GM21367 (cell line): ENCODE data around the gene ERN1.
"Not testable (repeated sequence)": the region's sequence is repeated elsewhere in the genome, so short reads cannot be mapped to it uniquely, and the experiment has no call there.

Experiments
- ATAC-seq: cut with Tn5 transposase; IDR thresholded peaks from one replicate; pipeline ENCODE4 v1.9.1; 2021; ENCODE audit not compliant: unreplicated experiment

The ERN1 gene

DNA sequence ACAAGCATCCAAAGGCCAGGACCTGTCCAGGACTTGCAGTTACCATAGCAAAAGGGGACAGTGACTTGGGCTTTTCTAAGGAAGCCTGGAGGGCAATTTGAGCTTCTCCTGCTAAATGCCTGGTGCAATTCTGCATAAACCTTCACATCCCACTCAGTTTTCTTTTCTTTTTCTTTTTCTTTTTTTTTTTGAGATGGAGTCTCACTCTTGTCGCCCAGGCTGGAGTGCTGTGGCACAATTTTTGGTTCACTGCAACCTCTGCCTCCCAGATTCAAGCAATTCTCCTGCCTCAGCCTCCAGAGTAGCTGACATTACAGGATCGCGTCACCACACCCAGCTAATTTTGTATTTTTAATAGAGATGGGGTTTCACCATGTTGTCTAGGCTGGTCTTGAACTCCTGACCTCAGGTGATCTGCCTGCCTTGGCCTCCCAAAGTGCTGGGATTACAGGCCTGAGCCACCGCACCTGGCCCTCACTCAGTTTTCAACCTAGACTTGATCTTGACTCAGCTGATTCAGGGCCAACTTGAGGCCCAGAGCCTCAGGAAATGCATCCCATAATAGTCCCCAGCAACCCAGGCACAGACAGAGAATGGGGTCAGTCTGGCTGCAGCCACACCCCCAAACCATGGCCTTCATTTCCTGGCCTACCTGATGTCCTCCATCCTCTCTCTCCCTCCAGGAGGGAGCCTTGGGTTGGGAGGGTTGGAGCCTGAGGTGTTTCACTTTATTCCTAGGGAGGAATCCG is 122.7 kb downstream of the ERN1 start:
- not testable (repeated sequence) for ATAC-seq

DNA sequence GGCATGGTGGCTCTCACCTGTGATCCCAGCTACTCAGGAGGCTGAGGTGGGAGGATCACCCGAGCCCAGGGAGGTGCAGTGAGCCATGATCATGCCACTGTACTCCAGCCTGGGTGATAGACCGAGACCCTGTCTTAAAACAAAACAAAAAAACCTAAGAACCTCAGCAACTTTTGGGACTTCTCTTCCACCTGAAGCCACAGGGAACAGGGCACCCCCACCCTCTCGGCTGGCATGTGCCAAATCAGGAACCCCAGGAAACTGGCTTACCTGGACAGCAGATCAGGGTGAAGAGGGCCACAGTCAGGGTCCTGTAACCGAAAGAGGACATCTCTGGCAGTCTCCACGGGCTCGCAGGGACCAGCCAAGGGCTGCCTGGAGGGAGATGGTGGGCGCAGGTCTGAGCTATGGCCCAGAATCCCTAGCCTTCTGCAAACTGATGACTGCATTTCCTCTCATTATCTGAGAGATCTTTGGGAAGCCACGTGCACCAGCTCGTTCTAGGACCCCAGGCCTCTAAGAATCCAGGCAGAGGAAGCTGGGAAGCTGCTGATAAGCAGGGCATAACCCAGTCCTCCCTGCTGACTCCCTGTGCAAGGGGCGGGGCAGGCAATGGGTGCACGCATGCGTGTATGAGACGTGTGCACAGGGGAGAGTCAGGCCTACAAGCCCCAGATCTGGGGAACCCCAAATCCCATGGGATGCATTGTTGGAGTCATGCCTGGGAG is 123.4 kb downstream of the ERN1 start:
- ATAC-seq = no peak

DNA sequence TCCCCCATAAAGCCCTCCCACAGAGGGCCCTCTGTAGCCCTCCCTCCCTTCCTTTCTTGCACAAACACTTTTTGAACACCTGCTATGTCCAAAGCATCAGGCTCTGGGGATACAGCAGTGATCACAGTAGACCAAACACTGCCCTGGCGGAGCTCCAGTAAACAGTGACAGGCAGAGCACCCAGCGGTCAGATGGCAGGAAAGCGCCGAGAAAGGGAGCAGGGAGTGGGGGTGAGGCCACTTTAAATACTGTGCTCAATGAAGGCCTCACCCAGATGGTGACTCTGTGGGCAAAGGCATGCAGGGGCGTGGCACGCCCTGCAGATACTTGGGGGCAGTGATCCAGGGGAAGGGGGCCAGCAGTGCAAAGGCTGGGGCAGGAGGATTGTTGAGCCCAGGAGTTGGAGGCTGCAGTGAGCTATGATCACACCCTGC is 124.2 kb downstream of the ERN1 start:
- ATAC-seq = no peak

DNA sequence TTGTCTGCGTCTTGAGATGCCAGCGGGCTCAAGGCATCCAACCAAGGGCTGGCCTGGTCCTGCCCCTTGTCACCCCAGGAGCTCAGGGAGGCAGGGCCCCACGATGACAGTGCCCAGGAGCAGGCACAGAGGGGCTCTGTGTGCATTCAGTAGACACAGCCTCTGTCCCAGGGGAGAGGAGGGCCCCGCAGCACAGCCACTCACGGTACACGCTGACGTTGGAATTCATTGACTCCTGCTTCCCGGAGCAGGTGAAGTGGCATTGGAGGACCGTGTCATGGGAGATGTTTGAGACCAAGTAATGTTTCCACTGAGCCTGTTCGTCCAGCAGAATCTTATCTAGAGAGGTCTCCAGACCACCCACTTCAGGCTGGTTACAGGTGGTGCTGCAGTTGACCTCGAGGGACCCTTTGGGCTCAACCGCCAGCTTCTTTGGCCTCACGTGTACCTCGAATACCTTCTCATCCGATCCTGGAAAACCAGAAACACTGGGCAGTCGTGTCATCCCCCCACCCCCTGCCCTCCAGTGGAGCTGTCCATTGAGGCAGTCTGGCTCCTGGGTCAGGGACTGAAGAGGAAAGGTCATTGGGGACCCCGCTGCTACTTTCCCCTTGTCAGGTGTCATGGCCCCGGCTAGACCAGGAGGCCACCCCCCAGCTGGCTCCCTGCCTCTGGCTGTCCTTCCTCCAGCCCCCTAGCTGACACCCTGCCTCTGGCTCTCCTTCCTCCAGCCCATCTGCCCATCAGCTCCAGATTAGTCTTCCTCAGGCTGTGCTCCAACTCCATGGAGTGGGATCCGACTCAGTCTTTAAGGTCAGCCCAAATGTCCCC is 124.8 kb downstream of the ERN1 start:
- no peak for ATAC-seq

DNA sequence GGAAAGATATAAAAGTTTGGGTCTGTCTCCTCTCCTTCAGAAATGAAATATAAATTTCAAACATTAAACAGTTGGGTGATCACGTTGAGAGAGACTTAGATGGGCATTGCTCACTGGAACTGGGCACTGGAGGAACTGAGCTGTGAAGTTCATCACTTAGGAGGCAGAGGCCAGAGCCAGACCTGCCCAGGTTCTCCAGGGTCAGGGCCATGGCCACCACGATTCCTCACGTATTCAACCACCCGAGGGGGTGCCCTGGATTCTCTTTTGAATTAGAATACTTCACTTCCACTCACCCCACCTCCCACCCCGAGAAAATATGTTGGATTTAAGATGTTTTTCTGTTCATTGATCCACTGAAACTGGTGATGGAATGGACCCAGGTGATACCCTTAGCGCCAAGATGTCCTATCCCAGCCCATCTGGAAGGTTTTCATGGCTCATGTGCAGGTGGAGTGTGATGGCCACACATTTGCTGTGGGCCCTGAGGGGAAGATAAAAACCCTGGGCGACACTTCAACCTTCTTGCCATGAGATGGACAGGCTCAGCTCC is 125.7 kb downstream of the ERN1 start:
- no peak for ATAC-seq

DNA sequence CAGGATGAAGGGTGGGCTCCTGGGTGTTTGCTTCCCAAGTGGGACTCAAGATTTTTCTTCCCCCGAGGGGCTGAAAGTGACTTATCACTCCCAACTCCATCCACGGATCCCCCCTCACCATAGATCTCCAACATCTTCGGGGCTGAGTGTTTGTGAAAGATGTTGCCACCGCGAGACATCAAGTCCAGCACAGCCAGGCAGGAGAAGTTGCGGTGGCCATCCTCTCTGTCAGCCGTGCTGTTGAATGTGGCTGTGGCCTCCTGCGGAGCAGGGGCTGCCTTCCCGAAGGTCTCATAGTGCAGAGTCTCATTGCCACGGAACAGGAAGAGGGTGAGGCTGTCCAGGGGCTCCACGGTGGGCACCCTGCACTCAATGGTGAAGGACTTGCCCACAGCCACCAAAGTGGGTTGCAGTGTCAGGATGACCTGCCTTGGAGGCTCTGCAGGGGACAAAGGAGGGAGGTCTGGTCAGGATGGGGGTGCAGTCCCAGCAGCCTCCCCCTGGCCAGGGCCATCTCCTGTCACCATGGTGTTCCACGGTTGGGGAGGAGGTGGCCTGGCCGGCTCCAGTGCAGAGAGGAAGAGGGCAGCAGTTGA is 126.3 kb downstream of the ERN1 start:
- no peak for ATAC-seq

DNA sequence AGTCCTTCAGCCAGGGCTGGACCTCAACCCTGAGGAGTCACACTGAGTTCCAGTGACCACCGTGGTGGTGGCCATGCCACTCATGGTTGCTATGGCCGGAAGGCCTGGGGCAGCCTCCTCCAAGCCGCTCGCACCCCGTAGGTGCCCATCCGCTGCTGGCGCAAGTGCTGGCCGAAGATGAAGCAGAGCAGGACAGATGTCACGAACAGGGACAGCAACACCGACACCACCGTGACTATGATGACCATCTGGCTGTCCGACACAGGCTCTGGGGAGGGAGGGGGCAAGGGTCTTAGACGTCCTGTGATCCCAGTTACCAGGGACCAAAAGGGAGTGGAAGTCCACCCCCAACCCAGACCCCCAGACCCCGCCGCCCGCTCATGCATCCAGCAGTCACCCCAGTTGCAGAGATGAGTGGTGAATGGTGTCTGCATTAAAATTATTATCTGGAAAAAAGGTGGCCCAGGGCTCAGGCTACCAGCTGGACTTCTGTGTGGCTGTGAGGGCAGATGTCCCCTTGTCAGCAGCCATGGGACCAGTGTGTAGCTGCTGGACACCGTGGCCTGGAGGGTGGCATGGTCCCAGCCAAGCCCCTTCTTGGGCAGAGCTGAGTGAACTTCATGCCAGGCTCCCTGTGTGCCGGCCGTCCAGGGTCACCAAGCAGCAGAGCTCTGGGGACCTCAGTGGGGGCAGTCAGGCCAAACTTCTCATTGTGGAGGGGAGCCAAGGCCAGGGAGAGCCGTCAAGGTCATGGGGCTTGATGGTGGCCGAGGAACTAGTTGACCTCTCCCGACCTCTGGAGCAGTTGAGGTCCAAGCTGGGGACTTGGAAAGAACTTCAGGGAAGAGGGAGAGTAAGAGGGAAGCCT is 127.1 kb downstream of the ERN1 start:
- ATAC-seq = no peak

DNA sequence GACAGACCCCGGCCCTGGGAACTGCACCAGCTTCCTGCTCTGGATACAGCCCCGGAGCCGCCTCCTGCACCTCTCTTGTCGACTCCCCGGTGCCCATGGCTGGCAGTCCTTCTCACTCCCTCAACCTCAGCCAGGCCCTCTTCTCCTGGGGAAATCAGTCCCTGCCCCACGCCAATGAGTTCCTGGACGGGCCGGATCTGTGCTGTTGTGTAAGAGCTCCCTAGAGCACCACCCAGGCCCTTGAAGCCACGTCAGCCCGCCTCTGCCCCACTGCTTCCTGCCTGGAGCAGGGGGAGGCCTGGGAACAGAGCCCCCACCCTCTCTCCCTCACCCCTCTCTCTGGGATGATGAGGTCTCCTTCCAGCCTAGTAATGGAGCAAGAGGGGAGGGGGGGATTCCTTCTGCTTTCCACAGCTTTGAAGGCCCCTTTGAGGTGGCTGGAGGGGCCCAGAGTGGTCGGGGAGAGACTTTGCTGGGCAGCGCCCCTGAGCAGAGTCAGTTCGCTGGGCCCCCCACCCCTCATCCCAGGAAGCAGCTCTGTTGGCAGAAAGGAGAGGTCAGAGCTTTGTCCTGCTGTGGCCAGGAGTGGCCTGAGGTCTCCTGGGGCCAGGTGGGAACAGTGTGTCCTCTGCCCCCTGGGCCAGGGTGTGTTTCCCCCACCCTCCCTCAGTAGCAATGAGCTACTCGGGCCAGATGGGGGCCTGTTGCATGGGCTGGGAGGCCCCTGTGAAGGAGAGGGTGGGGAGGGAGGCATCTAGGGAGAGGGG is 128.0 kb downstream of the ERN1 start:
- no peak for ATAC-seq

DNA sequence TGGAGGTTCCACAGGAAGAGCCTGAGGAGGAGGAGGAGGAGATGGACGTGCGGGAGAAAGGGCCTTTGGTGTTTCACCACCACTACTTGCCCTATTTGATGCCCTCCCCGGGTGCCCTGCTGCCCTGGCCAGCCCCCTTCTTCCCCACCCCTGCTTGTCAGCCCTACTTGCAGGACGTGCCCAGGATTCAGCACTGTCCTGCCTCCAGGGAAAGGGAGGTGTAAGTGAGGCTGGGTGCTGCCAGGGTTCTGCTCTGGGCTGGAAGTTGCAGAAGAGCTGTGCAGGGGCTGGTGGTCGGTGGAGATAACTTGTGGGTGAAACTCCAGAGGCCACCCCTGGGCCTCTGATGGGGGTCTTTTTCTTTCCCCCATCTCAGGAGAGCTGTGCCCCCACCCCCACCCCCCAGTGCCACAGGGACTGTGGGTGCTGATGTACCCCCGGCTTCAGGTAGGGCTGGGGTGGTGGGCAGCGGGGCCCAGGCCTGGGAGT is 128.8 kb downstream of the ERN1 start:
- no peak for ATAC-seq

DNA sequence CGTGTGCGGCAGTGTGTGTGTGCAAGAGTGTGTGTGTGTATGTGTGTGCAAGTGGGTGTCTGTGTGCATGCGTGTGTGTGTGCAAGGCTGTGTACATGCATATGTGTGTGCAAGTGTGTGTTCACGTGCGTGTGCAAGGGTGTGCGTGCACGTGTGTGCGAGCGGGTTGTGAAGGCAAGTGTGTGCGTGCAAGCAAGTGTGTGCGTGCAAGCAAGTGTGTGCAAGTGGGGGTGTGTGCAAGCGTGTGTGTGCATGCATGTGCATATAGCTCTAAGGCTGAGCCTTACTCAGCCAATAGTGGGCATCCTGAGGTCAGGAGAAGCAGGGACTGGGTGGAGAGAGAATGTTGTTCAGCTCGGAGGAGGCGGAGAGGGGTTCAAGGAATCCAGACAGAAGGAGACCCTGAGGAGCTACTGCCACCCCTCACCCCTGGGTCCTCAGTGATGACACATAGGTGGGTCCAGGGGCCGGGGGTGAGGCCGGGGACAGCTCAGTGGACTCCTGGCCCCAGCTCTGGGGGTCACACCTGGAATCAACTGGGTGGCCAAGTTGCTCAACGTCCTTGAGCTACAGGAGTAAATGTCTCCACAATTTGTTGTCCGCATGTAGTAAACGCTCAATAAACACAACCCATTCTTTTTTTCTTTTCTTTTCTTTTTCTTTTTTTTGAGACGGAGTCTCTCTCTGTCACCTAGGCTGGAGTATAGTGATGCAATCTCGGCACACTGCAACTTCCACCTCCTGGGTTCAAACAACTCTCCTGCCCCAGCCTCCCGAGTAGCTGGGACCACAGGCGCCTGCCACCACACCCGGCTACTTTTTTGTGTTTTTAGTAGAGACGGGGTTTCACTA is 130.0 kb downstream of the ERN1 start:
- ATAC-seq = no peak

DNA sequence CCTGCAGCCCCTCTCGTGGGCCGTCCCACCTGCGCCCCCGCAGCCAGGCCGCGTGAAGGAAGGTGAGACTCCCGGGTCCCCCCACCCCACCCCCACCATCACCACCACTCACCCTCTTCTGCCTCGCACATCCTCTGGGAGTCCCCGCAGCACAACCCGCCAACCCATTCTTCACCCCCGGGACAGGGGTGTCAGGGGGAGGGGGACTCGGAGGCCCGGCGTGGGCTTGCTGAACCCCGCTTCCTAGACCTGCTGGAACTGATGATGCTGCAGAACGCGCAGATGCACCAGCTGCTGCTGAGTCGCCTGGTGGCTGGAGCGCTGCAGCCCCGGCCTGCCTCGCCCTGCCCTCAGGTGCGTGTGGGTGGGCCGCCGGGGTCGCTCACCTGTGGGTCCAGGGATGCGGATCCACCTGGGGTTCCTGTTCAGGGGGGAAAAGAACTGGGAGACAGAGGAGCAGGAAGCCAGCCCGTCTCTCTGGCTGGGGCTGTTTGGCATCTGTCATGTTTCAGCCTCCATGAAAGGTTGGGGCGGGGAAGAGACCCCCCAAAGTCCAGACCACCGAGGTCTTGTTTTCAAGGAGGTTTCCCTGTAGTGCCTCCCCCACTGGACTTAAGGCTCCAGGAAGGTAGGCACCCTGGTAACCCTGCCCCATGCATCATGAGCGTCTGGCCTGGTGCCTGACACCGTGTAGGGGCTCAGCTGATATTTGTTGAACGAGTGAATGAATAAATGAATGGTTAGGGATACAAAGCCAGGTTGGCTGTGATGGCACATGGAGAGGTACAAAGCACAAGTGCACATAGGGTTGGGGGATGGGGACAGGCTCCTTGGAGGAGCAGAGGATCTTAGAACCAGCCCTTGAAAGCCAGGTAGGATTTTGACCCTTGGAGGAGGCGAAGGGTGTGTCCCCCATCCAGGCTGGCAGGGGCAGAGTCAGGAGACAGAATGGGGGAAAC is 130.9 kb downstream of the ERN1 start:
- no peak for ATAC-seq

DNA sequence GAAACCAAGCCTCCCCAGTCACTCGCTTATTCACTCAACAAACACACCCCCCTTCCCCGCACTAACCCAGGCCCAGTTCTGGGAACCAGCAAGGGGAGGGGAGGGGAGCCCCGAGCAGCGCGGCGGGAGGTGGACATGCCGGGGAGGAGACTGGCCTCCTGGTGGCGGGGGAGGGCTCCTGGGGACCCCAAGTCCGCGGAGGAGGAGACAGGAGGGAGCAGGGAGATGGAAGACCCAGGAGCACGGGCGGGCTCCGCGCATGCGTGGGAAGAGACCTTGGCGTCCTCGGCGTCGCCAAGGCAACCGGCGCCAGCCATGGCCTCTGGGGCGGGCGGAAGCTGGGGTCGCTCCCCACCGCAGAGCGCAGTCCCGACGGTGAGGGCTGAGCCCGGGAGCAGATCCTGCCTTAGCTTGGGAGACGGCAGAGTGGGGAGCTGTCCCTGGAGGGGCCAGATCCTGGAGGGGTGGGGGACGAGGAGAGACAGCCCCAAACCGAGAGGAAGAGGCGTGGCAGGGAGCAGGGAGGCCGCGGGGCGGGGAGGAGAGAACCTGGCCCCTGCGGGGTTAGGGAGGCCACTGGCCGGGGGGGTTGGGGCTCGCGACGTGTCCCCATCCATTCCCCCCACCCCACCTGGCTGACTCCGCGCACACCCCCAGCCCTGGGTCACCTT is 131.8 kb downstream of the ERN1 start, which contains the start of gene PRR29:
Gene PRR29 (plus strand): TSS at position 302 of the 671 bp plus-strand sequence. CDS start 14 bp downstream, at position 316.
- no peak for ATAC-seq

DNA sequence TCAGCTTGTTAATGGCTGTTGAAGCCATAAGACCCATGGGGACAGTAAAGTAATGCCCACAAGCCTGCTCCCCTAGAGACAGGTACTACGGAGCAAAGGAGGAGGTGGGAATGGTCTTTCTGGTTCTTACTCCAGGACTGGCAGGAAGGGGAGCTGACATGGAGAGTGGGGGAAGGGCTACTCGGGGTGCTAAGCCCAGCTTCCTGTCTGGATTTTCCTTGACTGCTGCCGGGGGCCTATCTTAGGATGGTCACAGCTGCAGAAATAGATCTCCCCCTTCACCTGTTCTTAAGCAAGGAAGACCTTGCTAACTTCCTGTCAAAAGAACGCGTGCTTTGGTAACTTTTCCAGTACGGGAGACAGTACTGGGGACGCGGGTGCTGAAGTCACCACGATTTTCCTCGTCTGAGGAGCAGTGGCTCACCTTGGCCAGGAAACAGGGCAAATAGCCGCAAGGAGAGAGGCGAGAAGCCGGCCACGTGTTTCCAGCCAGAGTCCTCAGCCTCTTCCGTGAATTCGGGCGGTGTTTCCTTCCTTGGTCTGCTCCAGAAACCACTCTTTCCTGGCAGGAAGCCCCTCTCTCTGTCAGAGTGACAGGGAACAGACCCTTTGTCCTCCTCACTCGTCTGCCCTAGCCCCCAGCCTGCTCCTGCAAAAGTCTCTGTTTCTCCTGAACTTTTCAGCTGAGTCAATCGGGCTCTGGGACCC is 132.4 kb downstream of the ERN1 start:
- ATAC-seq = no peak

DNA sequence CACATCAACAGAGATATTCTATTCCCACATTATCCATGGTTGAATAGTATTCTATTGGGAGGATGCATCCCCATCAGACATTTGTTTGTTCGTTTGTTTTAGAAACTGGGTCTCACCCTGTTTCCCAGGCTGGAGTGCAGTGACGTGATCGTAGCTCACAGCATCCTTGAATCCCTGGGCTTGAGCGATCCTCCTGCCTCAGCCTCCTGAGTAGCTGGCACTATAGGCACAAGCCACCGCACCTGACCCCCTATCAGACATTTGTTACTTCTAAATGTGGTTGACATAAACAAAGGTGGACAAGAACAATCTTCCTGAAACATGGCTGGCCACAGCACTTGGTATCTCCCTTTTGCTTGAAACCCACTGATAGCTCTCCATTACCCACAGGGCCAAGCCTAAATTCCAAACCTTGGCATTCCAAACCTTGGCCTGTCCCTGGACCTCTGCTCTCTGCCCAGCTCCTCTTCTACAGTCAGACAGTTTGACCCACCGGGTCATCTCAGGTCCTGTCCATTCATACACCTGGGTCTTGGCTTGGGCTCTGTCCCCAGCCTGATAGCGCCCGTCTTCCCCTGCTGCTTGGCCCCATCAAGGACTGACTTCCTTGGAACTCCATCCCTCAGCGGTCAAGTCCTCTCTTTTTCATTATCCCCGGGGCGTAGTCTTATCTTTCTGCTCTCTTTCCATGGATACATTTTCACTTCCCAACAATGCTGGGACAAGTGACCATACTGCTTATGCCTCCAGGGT is 133.3 kb downstream of the ERN1 start:
- no peak for ATAC-seq

DNA sequence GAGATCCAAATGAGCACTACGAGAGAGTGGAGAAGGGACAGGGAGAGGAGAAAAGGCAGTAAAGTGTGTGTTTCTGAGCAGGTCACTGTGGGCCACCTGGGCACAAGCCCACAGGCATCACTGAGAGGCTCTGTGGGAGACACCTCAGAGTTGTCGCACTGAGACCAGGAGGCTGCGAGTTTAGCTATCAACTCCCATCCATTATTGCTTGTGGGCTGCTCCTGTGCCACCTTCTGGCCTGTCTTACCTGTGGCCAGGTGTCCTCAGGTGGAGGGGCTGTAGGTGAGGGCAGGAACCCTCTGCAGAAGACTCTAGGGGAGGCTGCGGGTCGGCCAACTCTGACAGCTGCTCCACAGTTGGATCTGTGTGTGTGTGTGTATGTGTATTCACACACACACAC is 134.3 kb downstream of the ERN1 start:
- no peak for ATAC-seq
